Suprapubic skin (tissue), 3 donors: ENCODE results near the gene ACAT2.

Source experiments
- POLR2A ChIP-seq, 2 donors: fragments of 450-650 bp; IDR thresholded peaks; one replicate each; pipeline ENCODE4 v1.6.1; 2017; ENCODE audit warnings: antibody characterized with exemption in 2 of 2, mild to moderate bottlenecking in 2 of 2, moderate library complexity in 2 of 2
- TF ChIP-seq, protein P1 (sequence below), 2 donors: fragments of 200-600 bp in 1 of 2; fragments of 450-650 bp in 1 of 2; sonication (generic) in 1 of 2; IDR thresholded peaks; one replicate each; pipeline ENCODE4 v1.5.1; 2016 to 2019; ENCODE audit warnings: antibody characterized with exemption in 2 of 2, mild to moderate bottlenecking in 1 of 2, moderate library complexity in 1 of 2

DNA sequence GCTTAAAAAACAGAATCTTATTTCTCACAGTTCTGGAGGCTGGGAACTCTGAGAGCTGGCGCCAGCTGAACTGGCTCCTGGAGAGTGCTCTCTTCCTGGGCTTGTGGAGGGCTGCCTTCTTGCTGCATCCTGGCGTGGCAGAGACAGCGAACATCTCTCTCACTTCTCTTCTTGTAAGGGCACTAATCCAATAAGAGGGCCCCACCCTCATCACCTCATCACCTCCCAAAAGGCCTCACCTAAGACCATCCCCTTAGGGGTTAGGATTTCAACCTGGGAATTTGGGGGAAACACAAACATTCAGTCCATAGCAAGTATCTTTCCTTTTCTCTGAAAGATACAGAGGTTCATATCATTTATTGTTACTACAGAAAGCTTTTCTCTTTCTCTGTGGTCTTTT lies 62.1 kb downstream of the ACAT2 start:
- TF ChIP-seq, protein P1, sequence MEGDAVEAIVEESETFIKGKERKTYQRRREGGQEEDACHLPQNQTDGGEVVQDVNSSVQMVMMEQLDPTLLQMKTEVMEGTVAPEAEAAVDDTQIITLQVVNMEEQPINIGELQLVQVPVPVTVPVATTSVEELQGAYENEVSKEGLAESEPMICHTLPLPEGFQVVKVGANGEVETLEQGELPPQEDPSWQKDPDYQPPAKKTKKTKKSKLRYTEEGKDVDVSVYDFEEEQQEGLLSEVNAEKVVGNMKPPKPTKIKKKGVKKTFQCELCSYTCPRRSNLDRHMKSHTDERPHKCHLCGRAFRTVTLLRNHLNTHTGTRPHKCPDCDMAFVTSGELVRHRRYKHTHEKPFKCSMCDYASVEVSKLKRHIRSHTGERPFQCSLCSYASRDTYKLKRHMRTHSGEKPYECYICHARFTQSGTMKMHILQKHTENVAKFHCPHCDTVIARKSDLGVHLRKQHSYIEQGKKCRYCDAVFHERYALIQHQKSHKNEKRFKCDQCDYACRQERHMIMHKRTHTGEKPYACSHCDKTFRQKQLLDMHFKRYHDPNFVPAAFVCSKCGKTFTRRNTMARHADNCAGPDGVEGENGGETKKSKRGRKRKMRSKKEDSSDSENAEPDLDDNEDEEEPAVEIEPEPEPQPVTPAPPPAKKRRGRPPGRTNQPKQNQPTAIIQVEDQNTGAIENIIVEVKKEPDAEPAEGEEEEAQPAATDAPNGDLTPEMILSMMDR (IDR thresholded peaks at IDR 0.05), result no peak
- TF ChIP-seq POLR2A (IDR thresholded peaks at IDR 0.05), result no peak
